ENCODE results near the gene CCDC157.

DNA sequence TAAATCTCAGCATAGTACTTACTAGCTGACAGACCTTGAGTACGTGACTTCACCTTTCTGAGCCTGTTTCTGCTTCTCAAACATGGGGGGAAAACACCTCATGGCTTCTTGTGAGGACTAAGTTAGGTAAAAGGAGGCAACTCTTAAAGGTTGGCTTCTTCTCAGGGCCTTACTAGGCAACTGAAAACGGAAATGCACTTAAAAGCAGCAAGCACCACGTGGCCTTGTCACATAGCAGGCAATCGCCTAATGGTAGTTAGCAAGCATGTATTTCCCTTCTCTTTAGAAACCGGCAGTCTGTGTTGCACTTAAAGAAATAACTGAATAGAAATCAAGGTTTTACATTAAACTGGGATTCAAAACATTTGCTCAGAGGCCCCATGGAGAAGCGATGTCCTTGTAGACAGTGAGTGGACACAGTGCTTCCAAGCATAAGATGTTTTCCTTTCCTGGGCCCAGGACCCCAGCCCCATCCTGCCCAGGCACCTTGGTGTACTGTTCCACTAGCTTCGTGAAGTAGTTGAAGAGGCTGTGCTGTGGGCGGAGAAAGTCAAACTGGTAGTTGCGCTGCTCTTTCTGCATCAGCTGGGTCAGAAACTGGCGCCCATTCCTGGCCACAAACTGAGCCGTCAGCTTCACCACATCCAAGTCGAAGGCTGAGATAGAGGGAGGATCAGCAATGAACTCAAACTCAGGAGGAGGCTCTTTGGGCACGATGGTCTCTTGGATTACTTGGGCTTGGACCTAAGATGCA is 12.2 kb upstream of the CCDC157 start:
- TF ChIP-seq, protein P1, sequence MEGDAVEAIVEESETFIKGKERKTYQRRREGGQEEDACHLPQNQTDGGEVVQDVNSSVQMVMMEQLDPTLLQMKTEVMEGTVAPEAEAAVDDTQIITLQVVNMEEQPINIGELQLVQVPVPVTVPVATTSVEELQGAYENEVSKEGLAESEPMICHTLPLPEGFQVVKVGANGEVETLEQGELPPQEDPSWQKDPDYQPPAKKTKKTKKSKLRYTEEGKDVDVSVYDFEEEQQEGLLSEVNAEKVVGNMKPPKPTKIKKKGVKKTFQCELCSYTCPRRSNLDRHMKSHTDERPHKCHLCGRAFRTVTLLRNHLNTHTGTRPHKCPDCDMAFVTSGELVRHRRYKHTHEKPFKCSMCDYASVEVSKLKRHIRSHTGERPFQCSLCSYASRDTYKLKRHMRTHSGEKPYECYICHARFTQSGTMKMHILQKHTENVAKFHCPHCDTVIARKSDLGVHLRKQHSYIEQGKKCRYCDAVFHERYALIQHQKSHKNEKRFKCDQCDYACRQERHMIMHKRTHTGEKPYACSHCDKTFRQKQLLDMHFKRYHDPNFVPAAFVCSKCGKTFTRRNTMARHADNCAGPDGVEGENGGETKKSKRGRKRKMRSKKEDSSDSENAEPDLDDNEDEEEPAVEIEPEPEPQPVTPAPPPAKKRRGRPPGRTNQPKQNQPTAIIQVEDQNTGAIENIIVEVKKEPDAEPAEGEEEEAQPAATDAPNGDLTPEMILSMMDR (conservative IDR thresholded peaks at IDR 0.05; ENCODE audit: low read depth, low read length): no peak
- TF ChIP-seq POLR2A (IDR thresholded peaks at IDR 0.05; ENCODE audit: low read depth, low read length) (no peak), CHD1 (IDR thresholded peaks at IDR 0.05; ENCODE audit: low read depth, low read length) (no peak), RCOR1 (IDR thresholded peaks at IDR 0.05; ENCODE audit: insufficient replicate concordance, low read length) (no peak), RAD21 (IDR thresholded peaks at IDR 0.05; ENCODE audit: low read length) (no peak), MAZ (IDR thresholded peaks at IDR 0.05; ENCODE audit: borderline replicate concordance, low read depth, low read length) (no peak), SMC3 (IDR thresholded peaks at IDR 0.05; ENCODE audit: low read depth, low read length) (no peak), MAFK (IDR thresholded peaks at IDR 0.05; ENCODE audit: low read depth, low read length) (no peak), MXI1 (IDR thresholded peaks at IDR 0.05; ENCODE audit: borderline replicate concordance, low read depth, low read length) (no peak), RFX5 (IDR thresholded peaks at IDR 0.05; ENCODE audit: low read depth, low read length) (no peak)
- TF ChIP-seq, protein P2, sequence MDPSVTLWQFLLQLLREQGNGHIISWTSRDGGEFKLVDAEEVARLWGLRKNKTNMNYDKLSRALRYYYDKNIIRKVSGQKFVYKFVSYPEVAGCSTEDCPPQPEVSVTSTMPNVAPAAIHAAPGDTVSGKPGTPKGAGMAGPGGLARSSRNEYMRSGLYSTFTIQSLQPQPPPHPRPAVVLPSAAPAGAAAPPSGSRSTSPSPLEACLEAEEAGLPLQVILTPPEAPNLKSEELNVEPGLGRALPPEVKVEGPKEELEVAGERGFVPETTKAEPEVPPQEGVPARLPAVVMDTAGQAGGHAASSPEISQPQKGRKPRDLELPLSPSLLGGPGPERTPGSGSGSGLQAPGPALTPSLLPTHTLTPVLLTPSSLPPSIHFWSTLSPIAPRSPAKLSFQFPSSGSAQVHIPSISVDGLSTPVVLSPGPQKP (IDR thresholded peaks at IDR 0.05; ENCODE audit: borderline replicate concordance, low read depth, low read length): no peak
- TF ChIP-seq, protein P3, sequence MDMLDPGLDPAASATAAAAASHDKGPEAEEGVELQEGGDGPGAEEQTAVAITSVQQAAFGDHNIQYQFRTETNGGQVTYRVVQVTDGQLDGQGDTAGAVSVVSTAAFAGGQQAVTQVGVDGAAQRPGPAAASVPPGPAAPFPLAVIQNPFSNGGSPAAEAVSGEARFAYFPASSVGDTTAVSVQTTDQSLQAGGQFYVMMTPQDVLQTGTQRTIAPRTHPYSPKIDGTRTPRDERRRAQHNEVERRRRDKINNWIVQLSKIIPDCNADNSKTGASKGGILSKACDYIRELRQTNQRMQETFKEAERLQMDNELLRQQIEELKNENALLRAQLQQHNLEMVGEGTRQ (IDR thresholded peaks at IDR 0.05; ENCODE audit: low read depth, low read length): no peak

Measured in IMR-90 (cell line).